ENCODE data around the gene PPIF.

Gene PPIF

DNA sequence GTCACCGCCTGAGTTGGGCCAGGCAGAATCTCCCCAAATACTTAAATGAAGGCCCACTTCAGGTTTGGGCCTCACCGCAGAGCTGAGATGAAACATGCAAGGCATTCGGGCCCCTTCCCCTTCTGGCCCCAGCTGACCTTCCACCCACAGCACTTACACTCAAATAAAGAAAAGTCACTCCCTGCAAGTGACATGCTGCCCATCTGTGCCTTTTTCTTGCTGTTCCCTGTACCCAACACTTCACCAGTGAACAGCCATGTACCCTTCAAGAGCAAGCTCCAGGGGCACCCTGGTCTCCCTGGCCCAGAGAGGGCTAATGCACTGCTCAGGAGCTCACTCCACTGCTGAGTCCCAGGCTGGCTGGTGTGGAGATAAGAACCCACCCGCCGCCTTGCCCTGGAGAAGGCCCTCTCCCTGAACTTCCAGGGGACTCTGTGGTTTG, 57.4 kb downstream of the PPIF start:
- no peak for DNase-seq

Data from eye (tissue), 1 donor.